Hypothalamus (tissue), 51 donors: Measurements from ENCODE around the gene RIC8B.
"Not testable (repeated sequence)": the region's sequence is repeated elsewhere in the genome, so short reads cannot be mapped to it uniquely, and the experiment has no call there.

Experiments used
- DNase-seq, 51 donors: peaks; one replicate each; lab custom pipeline; 2025; lab: John Stamatoyannopoulos, UW

The RIC8B gene

GRCh38 chr12:106897981-106898901 lies 123.8 kb downstream of the RIC8B start:
- DNase-seq: peak in 26 of 51 donors; percentile 3 to 54 (median 30)

- DNase-seq: no peak
Observed at GRCh38 chr12:106900554-106900953, 126.1 kb downstream of the RIC8B start.

GRCh38 chr12:106901276-106901675 lies 126.8 kb downstream of the RIC8B start:
- no peak for DNase-seq

- no peak for DNase-seq
Observed at GRCh38 chr12:106902053-106902452, 127.6 kb downstream of the RIC8B start.

- DNase-seq: peak in 29 of 51 donors; percentile 3 to 52 (median 31)
Observed at GRCh38 chr12:106903241-106903945, 128.9 kb downstream of the RIC8B start.

GRCh38 chr12:106906715-106907114 lies 132.2 kb downstream of the RIC8B start:
- DNase-seq: no peak

GRCh38 chr12:106907411-106907810 lies 132.9 kb downstream of the RIC8B start:
- DNase-seq: no peak

GRCh38 chr12:106907846-106908245 lies 133.4 kb downstream of the RIC8B start:
- no peak for DNase-seq

GRCh38 chr12:106908561-106908960 lies 134.1 kb downstream of the RIC8B start:
- DNase-seq: no peak

- no peak for DNase-seq
Observed at GRCh38 chr12:106910202-106910601, 135.7 kb downstream of the RIC8B start.

- no peak for DNase-seq
Observed at GRCh38 chr12:106911581-106911980, 137.1 kb downstream of the RIC8B start.

GRCh38 chr12:106913456-106913855 lies 139.0 kb downstream of the RIC8B start:
- DNase-seq: no peak

- no peak for DNase-seq
Observed at GRCh38 chr12:106914796-106915634, 140.5 kb downstream of the RIC8B start.

GRCh38 chr12:106915635-106916026 lies 141.1 kb downstream of the RIC8B start:
- no peak for DNase-seq

- DNase-seq: no peak
Observed at GRCh38 chr12:106917503-106917902, 143.0 kb downstream of the RIC8B start.

- DNase-seq: peak in 4 of 51 donors; percentile 2 to 15 (median 2)
Observed at GRCh38 chr12:106918746-106919145, 144.3 kb downstream of the RIC8B start.

- peak in 1 of 51 donors; percentile 15 for DNase-seq
Observed at GRCh38 chr12:106919910-106920544, 145.5 kb downstream of the RIC8B start.

GRCh38 chr12:106921976-106922375 lies 147.5 kb downstream of the RIC8B start:
- not testable (repeated sequence) for DNase-seq

GRCh38 chr12:106923594-106923993 lies 149.1 kb downstream of the RIC8B start:
- not testable (repeated sequence) for DNase-seq

GRCh38 chr12:106924268-106924861 lies 149.9 kb downstream of the RIC8B start:
- DNase-seq: no peak
